ENCODE results near the gene AP5Z1. TPM values are rescaled to one million over a fixed set of nuclear protein-coding genes. Genes with fewer than 3 reads are reported as not detected.

The AP5Z1 gene
- total and polyA plus RNA-seq, 2 of the 4 experiments (the other 2 are of a cell fraction), result 9.7 to 38.7 TPM

- POLR2A ChIA-PET (ENCODE audit: unreplicated experiment), result no interaction called here
- Histone ChIP-seq H2AK9ac (replicated peaks; ENCODE audit: low read depth, low read length, poor library complexity) (no peak overlapping the region), H4K5ac (ENCODE audit: low read depth, low read length) (no peak overlapping the region), H3K79me1 (ENCODE audit: low read depth in 1 of 2, low read length in 2 of 2) (peaks cover 12 to 60% of the 10 kb centered on the region in 2 experiments), H3K27me3 (ENCODE audit: control insufficient read depth, insufficient read depth, low read length) (no peaks in the 10 kb centered on the region), H3K9ac (ENCODE audit: low read depth, low read length) (no peak overlapping the region), H3K4me2 (ENCODE audit: low read depth, low read length) (no peak overlapping the region), H3K27ac (ENCODE audit: insufficient read depth, low read length) (peak overlapping the region; percentile 20; the same call in 1 of the 2 replicates), H2BK120ac (ENCODE audit: low read depth, low read length) (no peak overlapping the region), H3K9me1 (ENCODE audit: insufficient read depth, low read length) (peaks cover 2% of the 10 kb centered on the region; the same call in 1 of the 2 replicates), H3K23ac (ENCODE audit: low read depth, low read length) (no peak overlapping the region), H2BK5ac (ENCODE audit: low read depth, low read length, poor library complexity, severe bottlenecking) (no peak overlapping the region), H3K4me1 (ENCODE audit: control insufficient read depth, insufficient read depth, low read length) (peaks cover 10% of the 10 kb centered on the region), H4K20me1 (ENCODE audit: insufficient read depth, low read length) (peaks cover 6% of the 10 kb centered on the region; the same call in 1 of the 2 replicates), H4K8ac (ENCODE audit: low read depth in 2 of 2, low read length in 2 of 2) (no peak overlapping the region), H2BK15ac (ENCODE audit: low read depth, low read length) (no peak overlapping the region), H3K56ac (ENCODE audit: extremely low read depth, insufficient read depth, low read length) (no peak overlapping the region), H2AFZ (replicated peaks; ENCODE audit: low read length, poor library complexity) (no peak overlapping the region), H3K4me3 (ENCODE audit: insufficient read depth, low read depth, low read length) (no peak overlapping the region), H2BK20ac (ENCODE audit: low read depth, low read length) (no peak overlapping the region), H2AK5ac (ENCODE audit: low read depth, low read length) (no peak overlapping the region; the same call in 1 of the 2 replicates), H3K9me3 (ENCODE audit: control insufficient read depth, insufficient read depth, low read length) (no peaks in the 10 kb centered on the region), H4K91ac (ENCODE audit: insufficient read depth, low read depth, low read length) (no peak overlapping the region), H3K14ac (replicated peaks; ENCODE audit: low read depth, low read length) (no peak overlapping the region), H3K36me3 (ENCODE audit: control insufficient read depth, insufficient read depth, low read length) (peaks cover 43% of the 10 kb centered on the region), H3K18ac (ENCODE audit: low read depth, low read length) (no peak overlapping the region), H3K4ac (ENCODE audit: low read depth, low read length) (no peak overlapping the region)
- dilution Hi-C loops (cut with HindIII; ENCODE audit: low sequenced_read_pairs, unreplicated experiment) (no loop called here), in situ Hi-C loops (cut with MboI; ENCODE audit: low sequenced_read_pairs) (no loop called here), intact Hi-C loops (cut with micrococcal nuclease) (no loop called here)
- BruUV-seq (replicated peaks), result no TSS peak
- no peak for TF ChIP-seq FOS (IDR thresholded peaks at IDR 0.05; ENCODE audit: low read depth, low read length)
- 82% methylated on average over 6 of the region's 11 CpGs; no CpG with 5 or more reads in 1 of the 2 experiments for WGBS, 2 experiments (ENCODE audit: extremely low coverage in 2 of 2, insufficient read length in 1 of 2)
- CTCF ChIA-PET, result interaction anchor here (0.6 to 1.1 kb wide), 2 partner anchors 106 to 1948 kb away, joined by 3 read pairs; no protein-coding TSS in a partner anchor
- DNase-seq, result no peak
- ATAC-seq (ENCODE audit: low read depth), result no peak
These were observed 27.7 kb upstream of the AP5Z1 start for GRCh38 chr7:4747746-4748145.
